NCI-H2107 treated with DMSO at 0.1 percent for 48 hours (cell line): ENCODE measurements around the gene CCDC187.

Source experiments
- DNase-seq: peaks from one replicate; lab custom pipeline; 2025; ENCODE audit not compliant: unreplicated experiment; lab: John Stamatoyannopoulos, UW

Gene CCDC187

DNA sequence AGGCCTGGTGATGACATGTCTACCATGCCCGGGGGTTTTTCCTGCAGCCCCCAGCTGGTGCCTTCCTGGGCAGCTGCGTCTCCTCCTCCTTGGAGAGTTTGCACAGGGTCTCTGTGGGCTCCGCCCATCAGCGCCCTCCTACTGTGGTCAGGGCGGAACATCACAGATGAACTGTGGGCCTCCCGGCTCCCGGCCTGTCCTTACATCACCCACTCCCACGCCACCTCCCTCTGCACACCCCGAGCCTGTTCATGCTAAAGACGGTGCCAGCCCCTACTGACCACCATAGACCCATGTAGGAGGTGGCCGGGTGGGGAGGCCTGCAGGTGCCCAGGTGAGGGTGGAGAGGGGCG is 36.0 kb upstream of the CCDC187 start:
- no peak for DNase-seq

DNA sequence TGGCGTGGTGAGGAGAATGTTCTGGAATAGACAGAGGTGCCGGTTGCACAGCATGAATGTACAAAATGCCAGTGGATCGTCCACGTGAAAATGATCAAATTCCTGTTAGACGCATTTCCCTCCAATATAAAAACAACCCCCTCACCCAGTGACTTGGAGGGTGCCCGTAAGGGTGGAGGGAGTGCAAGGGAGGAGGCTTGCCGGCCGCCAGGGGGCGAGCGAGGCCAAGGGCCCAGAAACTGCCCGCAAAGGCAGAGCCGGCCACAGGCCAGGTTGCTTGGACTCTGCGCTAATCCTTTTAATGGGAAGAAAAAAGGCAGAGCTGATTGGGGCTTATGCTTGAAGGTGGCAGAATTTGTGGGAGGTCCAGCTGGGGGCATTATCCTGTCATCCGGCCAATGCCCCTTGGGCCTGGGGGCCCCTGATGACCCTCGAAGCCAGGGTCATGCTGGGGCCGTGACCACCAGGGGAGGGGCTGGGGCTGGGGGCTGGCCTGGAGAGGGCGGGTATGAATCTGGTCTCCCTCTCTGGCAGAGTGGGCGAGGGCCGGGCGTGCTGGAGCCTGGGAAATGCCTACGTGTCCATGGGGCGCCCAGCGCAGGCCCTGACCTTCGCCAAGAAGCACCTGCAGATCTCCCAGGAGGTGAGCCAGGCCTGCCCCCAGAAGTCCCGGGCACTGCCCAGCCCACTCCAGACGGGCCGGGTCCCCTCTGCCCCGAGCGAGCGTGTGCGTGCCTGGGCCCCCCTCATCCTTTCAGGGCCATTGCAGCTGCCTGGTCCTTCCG is 35.5 kb upstream of the CCDC187 start:
- no peak for DNase-seq

DNA sequence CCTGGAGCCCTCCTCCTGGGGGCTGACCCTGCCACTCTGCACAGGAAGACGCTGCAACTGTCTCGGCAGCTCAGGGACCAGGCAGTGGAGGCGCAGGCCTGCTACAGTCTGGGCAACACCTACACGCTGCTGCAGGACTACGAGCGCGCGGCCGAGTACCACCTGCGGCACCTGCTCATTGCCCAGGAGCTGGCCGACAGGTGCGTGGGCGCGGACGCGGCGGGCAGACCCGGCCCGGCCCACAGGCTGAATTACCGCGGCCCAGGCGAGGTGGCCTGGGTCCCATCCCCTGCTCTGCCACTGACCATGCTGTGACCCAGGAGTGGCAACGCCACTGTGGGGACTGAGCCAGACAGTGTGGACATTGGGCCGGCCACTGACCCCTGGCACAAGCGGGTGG is 34.6 kb upstream of the CCDC187 start:
- DNase-seq: no peak

DNA sequence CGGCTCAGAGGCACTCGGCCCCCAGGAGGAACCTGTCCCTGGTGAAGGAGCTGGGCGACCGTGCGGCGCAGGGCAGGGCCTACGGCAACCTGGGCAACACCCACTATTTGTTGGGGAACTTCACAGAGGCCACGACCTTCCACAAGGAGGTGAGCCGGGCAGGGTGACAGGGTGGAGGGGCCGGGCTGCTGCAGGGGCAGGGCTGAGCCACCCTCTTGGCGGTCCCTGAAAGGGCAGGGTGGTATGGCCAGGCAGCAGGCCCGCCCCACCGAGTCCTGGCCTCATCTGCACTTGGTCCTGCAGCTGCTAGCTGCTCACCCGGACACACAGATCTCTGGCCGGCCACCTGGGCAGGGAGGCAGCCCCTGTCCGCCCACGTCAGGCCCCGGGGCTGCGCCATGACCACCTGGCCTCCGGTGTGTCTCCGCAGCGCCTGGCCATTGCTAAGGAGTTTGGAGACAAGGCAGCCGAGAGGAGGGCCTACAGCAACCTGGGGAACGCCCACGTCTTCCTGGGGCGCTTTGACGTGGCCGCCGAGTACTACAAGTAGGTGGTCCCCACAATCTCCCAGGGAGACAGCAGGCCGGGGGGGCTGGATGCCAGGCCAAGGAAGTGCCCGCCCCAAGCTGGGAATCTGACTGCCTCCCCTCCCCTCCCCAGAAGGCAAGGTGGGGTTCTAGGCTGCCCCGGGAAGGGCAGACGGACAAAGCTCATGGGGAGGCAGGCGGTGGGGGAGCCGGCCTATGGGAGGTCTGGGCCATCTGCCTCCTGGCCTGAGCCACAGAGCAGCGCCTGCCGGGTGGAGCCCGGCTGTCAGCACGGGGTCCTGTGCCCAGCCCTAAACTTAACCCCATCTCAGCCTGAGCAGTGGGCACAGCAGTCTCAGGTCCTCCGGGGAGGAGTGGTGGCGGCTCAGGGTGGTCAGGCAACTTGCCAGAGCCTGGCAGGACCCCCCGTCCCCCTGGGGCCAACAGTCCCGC is 33.8 kb upstream of the CCDC187 start:
- no peak for DNase-seq

DNA sequence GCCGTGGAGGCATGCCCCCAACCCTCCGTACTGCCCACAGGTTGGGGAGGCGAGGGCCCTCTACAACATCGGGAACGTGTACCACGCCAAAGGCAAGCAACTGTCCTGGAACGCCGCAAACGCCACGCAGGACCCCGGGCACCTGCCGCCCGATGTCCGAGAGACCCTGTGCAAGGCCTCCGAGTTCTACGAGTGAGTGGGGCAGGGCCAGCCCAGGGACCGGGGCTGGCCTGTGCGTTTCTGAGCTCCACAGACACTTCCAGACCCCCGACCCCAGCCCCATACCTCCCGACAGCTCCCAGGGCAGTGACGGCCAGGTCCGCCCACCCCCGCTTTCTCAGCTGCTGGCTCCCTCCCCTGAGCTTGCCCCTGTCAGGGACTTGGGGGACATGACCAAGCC is 33.0 kb upstream of the CCDC187 start:
- no peak for DNase-seq

DNA sequence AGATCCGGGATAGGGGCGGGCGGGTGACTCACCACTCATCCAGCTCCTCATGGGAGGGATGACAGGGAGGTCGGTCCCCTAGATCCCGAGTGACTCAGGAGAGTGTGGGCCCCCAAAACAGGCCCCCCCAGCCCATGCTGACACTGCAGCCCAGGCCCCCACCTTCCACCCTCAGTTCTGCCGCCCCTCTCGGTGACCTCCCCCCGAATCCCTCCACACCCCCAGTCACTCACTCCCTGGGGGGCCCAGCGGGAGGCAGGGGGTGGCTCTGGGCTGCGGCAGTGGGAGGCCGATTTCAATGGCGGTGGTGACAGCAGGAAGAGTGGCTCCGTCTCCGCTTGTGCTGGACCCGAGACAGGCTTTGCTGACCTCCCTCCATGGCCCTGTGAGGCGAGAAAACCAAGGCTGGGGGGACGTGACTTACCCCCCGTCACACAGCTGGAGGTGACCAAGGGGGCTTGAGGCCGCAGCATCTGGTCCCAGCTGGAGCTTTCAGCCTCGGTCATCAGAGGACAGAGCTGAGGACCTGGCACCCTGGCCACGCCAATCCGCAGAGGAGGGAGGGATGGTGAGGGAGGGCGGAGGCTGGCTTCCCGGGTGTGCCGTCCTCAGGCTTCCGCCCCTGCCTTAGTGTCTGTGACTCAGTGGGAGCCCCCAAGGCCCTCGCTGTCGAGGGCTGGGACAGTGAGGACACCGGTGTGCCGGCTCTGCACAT is 32.4 kb upstream of the CCDC187 start:
- no peak for DNase-seq

DNA sequence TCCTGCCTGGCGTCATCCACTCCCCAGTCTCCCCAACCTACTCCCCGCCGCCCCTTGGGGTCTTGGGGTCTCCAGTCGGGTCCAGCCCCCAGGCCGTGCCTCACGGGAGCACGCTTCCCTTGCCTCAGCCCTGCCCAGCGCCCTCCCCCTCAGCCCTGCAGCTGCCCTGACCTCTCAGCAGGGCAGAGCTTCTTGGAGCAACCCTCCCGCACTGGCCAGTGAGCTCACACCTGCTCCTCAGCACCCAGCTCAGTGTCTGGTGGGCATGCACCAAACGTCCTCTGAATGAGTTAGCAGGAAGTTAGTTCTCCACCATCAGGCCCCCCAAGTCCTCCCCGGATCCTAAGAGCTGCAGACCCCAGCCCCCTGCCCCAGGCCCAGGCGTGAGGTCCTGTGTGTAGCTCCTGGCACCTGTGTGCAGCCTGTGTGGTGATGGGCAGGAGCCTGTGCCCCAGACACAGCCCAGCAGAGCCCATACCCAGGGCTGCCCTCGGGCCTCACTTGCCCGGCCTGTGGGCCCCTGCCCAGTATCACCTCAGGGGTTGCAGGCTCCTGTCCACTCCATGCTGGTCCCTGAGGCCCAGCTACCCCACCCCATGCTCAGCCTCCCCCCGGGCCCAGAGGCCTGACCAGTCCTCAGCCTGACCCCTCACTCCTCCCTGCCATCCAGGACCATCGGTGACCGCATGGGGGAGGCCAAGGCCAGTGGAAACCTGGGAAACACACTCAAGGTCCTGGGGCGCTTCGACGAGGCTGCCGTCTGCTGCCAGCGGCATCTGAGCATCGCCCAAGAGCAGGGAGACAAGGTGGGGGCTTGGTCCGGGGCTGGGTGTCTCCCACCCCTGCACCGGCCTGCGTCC is 31.6 kb upstream of the CCDC187 start:
- no peak for DNase-seq

DNA sequence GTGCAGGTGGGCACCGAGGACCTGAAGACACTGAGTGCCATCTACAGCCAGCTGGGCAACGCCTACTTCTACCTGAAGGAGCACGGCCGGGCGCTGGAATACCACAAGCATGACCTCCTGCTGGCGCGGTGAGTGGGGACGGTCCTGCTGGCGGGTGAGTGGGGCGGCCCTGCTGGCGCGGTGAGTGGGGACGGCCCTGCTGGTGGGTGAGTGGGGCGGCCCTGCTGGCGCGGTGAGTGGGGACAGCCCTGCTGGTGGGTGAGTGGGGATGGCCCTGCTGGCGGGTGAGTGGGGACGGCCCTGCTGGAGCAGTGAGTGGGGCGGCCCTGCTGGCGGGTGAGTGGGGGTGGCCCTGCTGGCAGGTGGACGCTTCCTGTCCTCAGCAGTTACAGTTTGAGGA is 30.6 kb upstream of the CCDC187 start:
- DNase-seq: no peak

DNA sequence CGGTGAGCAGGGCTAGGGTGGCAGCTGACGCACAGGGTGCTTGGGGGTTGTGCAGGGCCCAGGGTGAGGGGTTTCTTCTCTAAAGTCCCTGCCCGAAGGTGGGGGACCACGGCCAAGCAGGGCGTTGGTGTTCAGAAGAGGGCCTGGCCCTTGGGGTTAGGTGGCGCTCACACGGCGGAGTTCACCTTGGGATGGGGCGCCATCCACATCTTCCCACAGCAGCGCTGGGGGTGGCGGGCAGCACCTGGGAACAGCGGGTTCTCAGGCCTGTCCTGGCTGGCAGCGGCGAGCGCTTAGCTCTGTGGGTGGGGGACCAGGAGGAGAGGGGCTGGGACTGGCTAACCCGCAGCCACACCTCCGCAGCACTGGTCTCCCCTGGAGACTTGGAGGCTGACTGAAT is 29.6 kb upstream of the CCDC187 start:
- DNase-seq: no peak

DNA sequence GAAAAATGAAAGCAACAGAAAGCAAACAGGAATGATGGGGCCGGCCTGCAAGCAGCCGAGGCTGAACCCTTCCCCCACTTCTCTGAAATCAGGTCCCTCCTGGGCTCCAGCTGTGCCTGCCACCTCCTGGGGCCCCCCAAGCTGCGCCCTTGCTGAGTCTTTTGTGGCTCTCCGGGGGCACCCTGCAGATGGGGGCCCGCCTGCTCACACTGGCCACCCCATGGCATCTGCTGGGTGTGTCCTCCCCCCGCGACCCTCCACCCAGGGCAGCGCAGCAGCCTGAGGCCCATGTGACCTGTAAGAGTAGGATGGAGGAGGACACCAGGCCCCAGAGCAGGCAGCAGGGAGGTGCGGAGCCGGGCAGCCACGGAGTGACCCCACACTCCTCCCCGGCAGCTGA is 29.2 kb upstream of the CCDC187 start:
- no peak for DNase-seq

DNA sequence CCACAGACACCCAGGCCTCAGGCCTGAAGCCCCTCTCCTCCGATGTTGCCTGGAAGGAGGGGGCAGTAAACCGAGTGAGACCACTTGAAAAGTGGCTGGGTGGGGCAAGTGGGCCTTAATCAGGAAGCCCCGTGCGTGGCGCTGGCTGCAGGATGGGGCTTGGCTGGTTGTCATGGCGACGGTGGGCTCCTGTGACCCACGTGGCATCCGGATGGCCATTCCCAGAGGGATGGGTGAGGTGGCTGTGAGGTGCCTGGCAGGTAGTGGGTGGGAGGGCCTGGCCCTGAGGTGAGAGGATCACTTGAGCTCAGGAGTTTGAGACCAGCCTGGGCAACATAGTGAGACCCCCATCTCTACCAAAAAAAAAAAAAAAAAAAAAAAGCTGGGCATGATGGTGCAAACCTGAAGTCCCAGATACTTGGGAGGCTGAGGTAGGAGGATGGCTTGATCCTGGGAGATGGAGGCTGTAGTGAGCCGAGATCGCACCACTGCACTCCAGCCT is 28.6 kb upstream of the CCDC187 start:
- no peak for DNase-seq

DNA sequence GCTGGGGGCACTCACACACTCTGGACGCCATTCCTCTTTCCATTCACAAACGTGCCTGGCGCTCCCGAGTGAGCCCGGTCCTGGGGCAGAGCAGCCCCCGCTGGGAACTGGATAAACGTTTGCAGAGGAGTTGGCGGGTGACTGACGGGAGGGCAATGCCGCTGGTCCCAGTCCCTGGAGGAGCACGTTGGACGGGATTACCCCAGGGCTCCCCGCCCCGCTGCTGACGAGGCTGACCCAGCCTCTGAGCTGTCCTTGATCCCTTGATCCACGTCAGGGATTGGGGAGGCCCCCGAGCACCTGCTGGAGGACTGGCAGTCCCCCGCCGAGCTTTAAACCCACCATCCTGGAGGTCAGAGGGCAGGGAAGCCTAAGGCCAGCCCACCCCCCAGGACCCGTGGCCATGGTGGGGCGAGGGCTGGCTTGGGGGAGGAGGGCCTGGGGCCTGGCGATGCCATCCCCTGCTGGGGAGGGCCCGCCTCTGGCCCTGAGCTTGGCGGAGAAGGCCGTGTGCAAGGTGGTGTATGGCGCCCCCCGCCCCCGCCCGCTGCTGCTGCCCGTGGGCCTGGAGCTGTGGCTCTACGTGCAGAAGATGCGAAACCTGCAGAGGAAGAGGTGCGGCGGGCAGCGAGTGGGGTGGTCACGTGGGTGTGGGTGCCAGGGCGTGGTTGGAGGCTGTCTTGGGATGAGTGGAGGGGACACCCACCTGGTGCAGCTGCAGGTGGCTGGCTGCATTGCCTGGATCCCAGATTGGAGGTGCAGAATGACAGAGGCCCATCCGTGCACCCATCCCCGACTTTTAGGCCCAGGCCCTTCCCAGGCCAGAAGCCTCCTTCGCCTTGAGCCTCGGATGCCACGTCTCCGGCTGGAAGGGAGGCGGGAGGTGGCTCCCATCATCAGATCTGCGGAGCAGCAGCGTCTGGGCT is 27.9 kb upstream of the CCDC187 start:
- DNase-seq: no peak

DNA sequence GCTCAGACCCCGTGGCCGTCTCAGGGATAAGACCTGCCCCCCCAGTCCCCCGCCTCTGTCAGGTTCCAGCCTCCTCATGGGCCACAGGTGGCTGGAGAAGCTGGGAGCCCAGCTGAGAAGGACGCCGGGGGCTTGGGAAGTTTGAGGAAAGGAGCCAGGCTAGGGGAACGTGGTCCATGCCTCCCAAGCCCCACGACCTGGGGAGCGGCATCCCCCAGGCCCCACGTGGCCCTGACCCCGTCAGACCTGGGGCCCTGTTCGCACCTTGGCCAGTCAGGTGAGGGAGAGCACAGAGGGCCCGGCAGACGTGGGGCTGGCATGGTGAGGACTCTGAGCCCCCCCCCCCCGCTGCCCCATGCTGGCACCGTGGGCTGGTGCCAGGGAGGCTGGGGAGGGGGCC is 27.1 kb upstream of the CCDC187 start:
- DNase-seq: no peak

DNA sequence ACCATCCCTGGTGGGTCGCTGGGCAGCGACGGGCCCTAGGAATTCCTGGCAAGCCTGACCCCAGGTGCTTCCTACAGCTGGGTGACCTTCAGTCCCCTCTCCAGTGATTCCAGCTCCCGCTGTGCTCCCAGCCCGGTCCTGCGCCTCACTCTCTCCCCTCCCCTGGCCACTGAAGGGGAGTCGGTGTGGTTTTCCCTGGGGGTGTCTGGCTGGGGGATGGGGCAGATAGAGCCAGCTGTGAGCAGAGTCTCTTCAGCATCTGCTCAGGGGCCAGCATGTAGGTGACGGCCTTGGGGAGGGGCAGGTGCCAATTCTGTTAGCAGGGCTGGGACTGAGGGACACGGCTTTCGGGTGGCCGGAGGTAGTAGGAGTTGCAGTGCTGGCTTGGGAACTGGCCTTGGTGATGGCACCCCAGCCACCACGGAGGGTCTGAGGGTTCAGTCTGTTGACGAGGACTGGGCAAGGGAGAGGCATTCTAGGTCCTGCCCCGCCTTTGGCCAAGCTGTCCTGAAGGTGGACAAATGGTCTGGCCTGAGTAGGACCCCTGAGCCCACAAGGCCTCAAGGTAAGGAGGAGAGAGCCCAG is 26.6 kb upstream of the CCDC187 start:
- no peak for DNase-seq

DNA sequence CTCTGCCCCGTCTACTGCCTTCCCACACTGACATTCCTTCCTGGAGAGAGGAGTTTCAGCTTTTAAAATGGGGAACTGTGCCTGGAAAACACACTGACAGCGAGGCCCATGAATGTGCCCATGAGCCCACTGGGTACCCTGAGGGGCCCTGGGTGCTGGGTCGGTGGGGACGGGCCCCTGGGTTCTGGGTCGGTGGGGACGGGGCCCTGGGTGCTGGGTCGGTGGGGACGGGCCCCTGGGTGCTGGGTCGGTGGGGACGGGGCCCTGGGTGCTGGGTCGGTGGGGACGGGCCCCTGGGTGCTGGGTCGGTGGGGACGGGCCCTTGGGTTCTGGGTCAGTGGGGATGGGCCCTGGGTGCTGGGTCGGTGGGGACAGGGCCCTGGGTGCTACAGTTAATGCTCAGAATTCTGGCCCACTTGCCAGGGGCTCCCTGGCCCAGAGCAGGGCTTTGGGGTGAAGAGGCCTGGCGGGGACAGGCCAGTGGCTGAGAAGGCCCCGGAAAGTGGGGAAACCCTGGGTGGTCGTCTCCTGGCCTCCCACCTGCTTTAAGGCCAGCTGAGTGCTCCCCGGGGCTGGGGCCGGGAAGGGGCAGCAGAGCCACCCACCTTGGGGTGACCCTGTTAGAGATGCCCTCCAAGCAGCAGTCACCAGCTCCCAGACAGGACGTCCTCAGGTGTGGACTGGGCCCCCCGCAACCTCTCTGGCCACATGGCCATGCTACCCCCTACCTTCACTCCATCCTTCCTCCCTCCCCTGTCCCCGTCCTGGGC is 25.9 kb upstream of the CCDC187 start:
- no peak for DNase-seq

DNA sequence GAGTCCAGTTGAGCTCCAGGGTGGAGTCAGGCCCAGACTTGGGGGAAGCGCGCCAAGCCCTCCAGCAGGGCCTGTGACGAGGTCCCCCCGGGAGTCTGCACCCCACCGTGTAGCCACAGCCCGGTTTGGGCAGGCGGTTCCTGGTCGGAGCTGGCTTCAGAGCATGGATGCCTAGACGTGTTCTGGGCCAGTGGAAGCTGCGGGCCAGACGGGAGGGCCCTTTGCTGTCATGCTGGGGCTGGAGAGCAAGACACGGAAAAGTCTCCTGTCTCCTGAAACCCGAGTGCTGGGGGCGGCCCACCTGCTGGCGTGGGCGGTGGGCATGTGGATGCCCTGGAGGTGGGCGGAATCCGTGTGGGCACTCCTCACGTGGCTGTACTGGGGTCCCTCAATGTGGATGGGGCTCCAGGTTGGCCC is 25.3 kb upstream of the CCDC187 start:
- no peak for DNase-seq

DNA sequence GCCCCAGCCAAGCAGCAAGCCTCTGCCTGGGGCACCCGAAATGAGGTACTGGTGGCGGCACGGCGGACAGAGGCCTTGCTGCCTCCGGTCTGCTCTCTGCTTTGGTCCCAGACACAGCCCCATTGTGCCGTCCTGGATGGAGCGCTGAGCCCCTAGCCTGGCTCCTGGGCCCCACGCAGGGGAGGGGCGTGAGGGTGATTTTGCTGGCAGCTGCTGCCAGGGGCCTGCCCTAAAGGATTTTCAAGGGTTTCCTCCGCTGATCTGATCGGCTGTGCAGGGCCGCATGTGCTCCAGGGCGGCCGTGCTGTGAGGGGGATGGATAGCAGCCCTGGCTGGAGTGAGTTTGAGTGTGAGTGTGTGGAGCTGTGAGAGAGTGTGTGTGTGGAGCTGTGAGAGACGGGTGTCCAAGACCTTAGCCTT is 24.7 kb upstream of the CCDC187 start:
- DNase-seq: no peak

DNA sequence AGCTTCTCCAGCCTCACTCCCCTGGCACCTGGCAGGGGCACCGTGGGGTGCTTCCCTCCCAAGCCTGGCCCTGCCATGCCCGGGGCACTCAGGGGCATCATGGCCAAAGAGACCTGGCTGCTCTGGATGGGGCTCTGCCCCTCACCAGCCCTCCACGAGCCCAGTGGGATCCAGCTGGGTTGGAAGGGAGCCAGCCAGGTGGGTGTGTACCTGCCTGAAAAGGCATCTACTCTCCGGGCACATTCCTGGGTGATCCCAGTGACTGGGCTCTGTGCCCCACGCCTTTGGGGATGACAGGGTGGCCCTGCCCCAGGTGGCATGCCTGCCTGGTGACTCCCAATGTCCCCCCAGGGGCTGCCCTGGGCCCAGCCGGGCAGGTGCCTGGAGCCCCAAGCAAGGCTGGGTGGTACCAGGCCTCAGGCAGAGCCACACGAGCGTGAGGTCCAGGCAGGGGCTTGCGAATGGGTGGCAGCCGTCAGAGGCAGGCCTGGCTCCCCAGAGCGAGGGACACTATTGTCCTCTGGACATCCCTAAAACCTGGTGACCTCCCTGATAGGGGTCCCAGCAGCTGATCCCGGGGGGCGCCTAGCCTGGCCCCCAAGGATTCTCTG is 24.2 kb upstream of the CCDC187 start:
- DNase-seq: no peak
